DMS53 treated with DMSO at 0.1 percent for 48 hours (cell line): ENCODE data around the gene NRXN3.
A peak's percentile ranks its signal among the peaks of the same experiment; 100 is the strongest.
"Not testable (repeated sequence)": the region's sequence is repeated elsewhere in the genome, so short reads cannot be mapped to it uniquely, and the experiment has no call there.

Experiments
- DNase-seq: peaks from one replicate; lab custom pipeline; 2025; ENCODE audit not compliant: unreplicated experiment; lab: John Stamatoyannopoulos, UW

The NRXN3 gene

GRCh38 chr14:79740066-79740601 lies 1570.0 kb downstream of the NRXN3 start:
- no peak for DNase-seq

GRCh38 chr14:79742142-79742541 lies 1572.0 kb downstream of the NRXN3 start:
- DNase-seq, result no peak

DNA sequence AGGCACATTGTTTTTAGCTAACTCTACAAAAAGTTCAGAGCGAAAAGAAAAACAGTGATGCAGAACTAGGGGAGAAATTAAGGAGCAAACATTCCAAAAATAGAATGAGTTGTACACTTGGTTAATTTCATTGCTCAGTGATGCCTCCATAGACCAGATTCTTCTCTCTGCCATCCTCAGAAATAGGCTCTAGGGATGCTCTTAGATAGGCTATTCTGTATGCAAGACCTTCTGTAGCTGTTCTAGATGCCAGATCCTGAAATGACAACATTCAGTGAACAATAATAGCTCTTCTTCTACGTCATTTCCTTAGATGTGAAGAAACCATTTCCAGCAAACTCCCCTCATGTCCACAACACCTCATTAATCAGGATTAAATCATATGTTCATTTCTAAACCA lies 1574.9 kb downstream of the NRXN3 start:
- no peak for DNase-seq

DNA sequence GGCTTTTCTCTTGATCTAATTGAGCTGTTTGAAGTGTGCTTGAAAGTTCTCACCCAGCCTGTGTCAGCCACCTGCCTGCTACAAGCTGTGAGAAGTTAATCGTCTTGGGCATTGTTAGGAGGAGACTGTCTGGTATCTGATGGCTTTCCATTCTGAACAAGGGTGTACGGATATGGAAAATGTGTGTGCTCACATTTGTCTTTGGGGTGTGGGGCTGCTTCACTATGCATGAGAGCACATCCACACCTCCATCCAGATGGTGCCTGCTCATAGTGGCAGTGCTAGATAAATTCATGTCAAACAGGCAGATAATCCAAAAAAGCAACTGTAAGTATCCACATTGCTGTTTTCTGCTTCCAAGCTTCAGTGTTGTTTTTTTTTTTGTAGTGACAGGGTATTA lies 1578.9 kb downstream of the NRXN3 start:
- no peak for DNase-seq

DNA sequence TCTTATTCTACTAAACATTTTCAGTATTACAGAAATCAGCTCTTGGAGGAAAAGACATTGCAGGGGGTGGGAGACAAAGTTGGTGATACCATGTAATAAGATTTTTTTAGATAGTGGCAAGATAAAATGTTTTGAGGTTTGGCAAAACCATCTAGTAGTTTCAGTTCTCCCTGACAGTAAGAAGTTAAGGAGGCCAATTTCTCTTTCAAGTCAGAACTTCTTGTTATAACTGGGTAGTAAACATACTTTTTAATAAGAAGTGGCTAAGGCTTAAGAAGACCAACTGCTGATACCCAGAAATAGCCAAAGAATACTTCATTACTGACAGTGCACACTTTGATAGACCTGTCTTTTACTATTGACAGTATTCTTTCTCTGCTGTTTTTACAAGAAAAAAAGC lies 1588.8 kb downstream of the NRXN3 start:
- DNase-seq, result no peak

GRCh38 chr14:79764323-79764722 lies 1594.2 kb downstream of the NRXN3 start:
- DNase-seq, result peak; percentile 74

GRCh38 chr14:79766511-79766910 lies 1596.3 kb downstream of the NRXN3 start:
- DNase-seq, result no peak

DNA sequence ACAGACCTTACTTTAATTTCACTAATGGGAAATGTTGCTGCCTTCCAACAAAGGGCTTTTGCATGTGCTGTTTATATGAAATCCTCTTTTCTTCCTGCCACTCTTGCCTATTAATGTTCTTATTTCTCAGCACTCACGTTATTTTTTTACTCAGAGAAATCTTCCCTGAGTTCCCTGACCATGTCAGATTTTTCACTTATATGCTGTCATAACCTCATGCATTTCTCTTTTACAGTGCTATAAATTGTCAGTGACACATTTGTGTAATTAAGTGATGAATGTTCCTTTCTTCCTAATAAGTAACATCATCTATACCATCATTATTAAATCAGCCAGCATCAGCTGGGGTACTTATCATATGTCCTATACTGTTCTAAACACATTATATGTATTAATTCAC lies 1597.1 kb downstream of the NRXN3 start:
- no peak for DNase-seq

DNA sequence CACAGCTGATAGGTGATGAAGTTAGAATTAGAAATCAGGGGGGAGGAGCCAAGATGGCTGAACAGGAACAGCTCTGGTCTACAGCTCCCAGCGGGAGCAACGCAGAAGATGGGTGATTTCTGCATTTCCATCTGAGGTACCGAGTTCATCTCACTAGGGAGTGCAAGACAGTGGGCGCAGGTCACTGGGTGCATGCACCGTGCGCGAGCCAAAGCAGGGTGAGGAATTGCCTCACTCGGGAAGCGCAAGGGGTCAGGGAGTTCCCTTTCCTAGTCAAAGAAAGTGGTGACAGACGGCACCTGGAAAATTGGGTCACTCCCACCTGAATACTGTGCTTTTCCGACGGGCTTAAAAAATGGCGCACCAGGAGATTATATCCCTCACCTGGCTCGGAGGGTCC lies 1597.5 kb downstream of the NRXN3 start:
- not testable (repeated sequence) for DNase-seq

DNA sequence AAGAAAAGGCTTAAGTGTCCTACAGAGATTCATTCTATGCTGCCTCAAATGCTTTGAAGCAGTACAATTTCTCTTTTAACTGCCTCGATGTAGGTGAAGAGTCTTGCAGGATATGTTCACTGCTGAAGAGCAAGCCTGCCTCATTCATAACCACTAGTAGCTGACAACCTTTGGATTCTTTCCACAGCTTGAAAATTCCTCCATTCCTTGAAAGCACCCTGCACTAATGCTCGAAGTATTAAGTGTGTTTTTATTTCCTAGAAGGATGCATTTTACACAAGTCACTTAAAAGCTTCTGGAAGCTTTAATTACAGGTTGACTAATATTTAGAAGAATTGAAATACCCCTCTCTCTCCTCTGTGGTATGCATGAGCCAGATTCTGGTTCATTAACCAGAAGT lies 1611.7 kb downstream of the NRXN3 start:
- no peak for DNase-seq

GRCh38 chr14:79783041-79783440 lies 1612.9 kb downstream of the NRXN3 start:
- no peak for DNase-seq

GRCh38 chr14:79786522-79786921 lies 1616.3 kb downstream of the NRXN3 start:
- no peak for DNase-seq

- no peak for DNase-seq
These were observed 1618.2 kb downstream of the NRXN3 start for GRCh38 chr14:79788346-79788745.

DNA sequence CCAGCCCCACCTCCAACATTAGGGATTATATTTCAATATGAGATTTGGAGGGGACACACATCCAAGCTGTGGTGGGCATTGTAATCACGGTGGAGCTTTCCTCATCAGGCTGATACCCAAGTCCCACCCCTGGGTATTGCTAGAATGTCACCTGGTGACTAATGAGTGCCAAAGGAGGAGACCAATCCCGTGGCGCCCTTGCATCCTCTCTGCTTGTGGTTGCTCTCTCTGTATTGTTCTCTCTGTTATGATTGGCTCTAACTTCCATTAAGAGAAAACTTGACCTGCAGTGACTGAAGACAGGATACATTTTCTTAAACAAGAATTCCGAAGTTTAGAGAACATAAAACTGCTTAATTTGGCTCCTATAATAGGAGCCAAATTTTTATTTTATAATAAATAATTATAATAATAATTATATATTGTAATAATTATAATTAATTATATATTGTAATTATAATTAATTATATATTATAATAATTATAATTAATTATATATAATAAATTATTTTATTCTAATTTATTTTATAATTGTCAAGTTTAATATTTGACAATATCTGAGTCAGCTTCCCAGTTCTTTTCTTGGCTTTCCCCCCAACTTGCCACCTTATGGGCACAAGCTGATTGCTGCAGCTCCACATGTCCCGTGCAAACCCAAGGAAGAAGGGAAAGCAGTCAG lies 1621.0 kb downstream of the NRXN3 start:
- DNase-seq, result no peak

GRCh38 chr14:79802093-79802492 lies 1631.9 kb downstream of the NRXN3 start:
- no peak for DNase-seq

- DNase-seq, result no peak
These were observed 1635.5 kb downstream of the NRXN3 start for GRCh38 chr14:79805636-79806035.

DNA sequence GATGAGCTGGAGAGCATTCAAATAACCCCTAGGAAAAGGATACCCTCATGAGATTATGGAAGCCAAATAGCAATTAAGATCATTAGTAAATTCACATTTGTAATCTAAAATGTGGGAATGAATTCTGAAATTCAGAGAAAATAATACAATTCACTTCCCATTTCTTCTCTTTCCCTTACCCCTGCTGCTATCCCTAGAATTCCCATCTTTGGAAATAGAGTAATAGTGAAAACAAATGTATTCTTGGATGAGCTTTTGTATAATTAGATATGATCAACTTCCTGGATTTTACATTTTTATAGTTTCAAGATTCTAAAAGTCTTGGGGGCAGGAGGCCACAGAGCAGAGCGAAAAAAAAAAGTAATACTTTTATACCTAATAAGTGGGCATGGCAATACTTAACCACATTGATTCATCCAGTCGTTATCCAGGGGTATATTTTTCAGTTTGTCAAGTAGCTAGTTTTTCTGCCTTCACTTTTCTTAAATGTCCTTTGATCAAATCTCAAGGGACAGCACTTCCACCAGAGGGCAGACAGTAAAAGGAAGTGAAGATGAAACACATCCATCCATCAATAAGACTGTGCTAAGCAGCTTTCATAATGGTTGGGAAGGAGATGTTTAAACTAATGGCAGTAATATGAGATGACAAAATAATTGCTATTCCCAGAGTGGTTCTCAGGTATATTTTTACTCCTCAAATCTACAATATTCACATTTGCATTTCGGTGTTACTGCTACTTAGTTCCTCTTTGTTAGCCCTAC lies 1639.9 kb downstream of the NRXN3 start:
- peak; percentile 1 for DNase-seq

GRCh38 chr14:79820866-79821535 lies 1650.8 kb downstream of the NRXN3 start:
- no peak for DNase-seq

DNA sequence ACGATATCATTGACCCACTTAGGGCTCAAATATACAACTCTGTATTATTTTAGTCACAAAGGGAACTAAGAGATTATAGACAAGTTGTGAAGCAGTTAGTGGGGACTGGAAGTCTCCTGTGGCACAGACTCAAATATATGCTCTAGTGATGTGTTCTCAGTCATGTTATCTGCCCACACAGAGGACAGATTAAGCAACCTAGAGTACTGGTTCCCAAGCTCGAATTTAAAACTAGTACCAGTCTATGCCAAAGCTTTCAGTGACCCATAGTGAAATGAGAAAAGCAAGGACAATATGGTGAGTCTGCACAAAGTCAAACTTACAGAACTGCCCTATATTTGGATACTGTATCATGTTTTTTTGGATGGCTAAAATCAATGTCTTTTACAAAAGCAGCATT lies 1651.9 kb downstream of the NRXN3 start:
- no peak for DNase-seq

GRCh38 chr14:79825046-79825521 lies 1654.9 kb downstream of the NRXN3 start:
- no peak for DNase-seq

DNA sequence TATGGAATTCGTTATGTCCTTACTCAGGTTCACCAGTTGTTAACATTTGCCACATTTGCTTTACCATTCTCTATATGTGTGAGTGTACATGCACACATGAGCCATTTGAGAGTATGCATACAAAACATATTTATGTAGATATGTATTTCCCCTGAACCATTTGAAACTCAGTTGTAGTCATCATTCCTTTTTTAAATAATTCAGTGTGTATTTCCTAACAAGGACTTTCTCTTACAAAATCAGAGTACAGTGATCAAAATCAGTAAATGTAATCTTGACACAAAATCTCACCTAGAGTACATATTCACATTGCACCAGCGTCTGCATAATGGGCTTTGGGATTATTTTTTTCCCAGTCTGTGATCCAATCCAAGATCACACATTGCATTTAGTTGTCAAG lies 1656.2 kb downstream of the NRXN3 start:
- no peak for DNase-seq
